NCI-H1436 (cell line): Measurements from ENCODE around the gene CHMP6.

ENCODE experiments used
- DNase-seq: peaks from one replicate; lab custom pipeline; 2025; lab: John Stamatoyannopoulos, UW

CHMP6 gene

DNA sequence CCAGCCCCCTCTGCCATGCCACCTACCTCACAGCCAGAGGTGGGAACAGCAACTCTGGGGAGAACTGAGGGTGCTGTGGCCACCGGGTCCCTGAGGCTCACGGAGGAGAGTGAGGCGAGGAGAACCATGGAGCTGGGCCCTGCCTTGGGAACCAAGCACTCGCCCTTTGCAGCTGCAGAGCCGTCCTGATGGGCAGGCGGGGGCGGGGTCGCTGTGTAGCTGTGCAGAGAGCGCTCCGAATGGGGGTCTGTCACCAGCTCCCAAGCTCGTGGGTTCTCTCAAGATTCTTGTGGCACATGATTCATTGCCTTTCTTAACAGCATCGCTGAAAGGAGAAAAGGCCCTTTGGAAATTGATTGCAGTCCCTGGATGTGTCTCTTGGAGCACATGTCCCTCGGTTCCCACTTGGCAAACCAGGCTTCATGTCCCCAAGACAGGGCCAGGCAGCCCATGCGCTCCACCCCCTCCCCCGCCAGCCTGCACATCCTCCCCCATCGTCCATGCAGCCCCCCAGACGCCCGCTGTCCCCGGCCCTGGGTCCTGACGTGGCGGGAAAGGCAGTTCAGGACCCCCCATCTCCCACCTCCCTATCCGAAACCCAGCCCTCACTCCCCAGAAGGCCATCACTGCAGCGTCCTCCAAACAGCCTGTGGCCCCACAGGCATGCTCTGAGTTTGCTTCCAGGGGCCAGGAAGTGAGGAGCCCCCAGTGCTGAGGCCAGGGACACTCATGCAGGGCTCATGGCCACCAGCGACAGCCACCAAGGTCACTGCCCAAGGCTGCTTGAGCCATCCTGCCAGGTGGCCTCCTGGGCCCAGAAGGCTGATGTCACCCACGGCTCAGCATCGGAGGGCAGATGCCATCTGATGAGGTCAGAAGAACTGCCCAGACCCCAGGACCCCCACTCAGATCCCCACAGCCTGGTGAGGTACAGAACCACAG is 20.6 kb upstream of the CHMP6 start:
- no peak for DNase-seq

DNA sequence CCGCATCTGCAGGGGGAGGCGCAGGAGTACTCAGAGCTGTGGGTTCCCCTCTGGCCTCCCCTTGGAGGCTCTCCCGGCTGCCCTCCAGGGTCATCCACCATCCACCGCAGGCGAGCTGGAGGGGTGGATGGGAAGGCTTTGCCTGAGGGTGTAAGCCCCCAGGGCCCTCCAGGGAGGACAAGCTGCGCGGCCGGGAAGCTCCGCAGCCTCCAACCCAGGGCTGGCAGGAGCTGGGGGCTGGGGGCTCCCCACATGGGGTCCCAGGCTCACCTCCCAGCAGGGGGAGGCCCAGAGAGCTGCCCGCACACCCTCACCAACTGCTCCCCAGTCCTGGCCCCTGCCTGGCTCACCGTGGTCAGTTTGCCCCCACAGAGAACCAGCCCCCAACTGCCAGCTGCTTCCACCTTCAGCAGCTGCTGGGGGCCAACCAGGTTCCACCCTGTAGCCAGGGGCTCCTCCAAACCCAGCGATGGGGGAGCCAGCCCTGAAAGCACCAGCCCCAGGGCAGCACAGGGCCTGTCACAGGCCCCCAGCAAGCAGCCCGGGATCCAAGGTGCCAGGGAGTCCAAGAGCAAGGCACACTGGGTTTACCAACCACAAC is 19.8 kb upstream of the CHMP6 start:
- DNase-seq: no peak

DNA sequence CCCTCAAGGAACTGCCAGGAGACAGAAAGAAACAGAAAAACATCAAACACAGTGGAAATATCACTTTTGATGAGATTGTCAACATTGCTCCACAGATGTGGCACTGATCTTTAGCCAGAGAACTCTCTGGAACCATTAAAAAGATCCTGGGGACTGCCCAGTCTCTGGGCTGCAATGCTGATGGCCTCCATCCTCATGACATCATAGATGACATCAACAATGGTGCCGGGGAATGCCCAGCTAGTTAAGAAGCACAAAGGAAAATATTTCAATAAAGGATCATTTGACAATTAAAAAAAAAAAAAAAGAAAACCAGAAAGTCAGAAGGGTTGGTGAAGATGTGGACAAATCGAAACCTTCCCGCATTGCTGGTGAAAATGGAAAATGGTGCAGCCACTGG is 14.9 kb upstream of the CHMP6 start:
- DNase-seq: no peak

DNA sequence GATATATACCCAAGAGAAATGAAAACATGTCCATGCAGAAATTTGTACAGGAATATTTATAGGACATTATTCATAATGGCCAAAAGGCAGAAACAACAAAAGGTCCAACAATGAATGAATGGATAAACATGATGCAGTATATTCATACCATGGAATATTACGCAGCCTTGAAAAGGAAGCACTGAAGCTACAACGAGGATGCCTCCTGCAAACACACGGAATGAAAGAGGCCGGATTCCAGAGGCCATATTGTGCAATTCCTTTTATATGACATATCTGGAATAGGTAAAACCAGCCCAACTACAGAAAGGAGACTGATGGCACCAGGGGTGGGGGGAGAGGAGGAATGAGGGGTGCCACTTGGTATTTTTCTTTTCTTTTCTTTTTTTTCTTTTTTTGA is 14.5 kb upstream of the CHMP6 start:
- DNase-seq: no peak

DNA sequence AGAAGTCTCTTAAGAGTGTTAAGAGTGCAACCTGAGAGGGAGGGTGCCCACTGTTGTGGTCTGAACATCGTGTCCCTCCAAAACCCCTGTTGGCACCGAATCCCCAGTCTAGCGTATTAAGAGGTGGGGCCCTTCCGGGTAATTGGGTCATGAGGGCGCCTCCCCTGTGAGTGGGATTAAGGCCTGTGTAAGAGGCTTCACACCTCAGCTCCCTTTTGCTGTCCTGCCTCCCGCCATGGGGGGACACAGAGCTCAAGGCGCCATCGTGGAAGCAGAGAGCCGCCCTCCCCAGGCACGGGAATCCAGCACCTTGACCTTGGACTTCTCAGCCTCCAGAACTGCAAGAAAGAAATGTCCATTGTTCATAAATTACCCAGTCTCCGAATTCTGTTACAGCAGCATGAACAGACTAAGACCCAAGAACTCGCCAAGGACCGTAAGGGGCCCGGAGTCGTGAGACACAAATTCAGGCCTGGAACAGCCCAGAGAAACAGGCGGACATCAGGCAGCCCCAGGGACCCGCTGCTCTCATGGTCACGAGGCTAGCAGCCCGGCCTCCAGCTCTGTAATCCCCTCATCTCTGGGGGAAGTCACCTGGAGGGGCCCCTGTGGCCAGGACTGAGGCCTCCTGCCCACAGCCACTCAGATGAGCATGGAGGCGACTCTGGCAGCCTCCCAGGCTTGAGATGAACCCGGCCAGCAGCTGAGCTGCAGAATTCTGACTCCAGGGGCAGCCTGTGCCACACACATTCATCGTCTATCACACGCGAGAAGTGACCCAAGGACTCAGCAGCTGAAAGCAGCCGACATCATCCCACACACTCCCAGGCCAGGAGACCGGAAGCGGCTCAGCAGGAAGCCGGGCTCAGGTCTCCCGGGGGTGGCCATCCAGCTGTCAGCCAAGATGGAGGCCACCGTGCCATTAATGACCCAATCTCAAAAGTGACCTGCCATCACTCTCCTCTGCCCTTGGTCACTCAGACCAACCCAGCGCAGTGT is 12.8 kb upstream of the CHMP6 start:
- DNase-seq: no peak

DNA sequence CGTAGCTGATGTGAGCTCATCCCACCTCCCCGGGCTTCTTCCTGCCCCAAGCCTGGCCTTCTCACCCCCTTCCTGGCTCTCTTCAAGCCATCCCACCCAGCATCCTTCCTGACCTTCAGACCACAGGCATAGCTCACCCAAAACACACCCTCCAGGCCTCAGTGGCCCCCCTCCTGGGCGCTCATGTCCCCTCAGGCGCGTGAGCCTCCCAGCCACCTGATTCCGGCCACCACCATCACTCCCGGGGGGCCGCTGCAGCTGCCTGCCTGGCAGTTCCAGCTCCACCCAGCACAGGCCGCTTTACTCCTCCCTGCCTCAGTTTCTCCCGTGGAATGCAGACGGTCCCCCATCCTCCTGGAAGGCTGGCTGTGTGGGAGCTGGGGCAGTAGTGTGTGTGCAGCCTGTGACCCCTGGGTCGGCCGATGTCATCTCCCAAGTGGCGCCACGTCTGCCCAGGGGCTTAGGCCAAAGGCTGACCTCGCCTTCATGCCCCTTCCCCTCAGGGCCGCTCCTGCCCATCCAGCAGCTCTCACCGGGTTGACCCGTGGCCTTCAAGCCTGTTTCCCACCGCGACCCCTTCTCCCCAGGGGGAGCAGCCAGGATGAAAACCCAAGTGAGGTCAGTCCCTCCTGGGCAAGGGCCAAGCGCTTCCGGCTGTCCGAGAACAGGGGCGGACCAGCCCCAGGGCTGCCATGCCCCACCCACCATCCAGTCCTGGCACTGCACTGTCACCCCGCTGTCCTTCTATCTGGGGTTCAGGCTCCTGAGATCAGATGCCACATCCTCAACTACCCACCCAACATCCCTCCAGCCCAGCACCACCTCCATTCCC is 11.9 kb upstream of the CHMP6 start:
- no peak for DNase-seq

DNA sequence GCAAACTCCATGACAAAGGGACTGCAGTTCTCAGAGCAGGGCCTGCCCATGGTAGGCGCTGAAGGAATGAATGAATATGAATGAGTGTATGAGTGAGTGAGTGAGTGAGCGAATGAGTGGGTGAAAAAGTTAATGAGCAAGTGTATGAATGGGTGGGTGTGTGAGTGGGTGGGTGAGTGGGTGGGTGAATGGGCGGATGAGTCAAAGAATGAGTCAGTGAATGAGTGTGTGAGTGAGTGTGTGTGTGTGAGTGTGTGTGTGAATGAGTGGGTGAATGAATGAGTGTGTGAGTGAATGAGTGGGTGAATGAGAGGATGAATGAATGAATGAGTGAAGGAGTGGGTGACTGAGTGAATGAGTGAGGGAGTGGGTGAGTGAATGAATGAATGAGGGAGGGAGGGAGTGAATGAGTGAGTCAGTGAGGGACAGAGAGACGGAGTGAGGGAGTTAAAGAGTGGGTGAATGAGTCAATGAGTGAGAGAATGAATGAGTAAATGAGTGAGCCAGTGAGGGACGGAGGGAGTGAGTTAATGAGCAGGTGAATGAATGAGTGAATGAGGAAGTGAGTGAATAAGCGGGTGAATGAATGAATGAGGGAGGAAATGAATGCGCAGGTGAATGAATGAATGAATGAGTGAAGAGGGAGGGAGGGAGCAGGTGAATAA is 11.1 kb upstream of the CHMP6 start:
- no peak for DNase-seq

DNA sequence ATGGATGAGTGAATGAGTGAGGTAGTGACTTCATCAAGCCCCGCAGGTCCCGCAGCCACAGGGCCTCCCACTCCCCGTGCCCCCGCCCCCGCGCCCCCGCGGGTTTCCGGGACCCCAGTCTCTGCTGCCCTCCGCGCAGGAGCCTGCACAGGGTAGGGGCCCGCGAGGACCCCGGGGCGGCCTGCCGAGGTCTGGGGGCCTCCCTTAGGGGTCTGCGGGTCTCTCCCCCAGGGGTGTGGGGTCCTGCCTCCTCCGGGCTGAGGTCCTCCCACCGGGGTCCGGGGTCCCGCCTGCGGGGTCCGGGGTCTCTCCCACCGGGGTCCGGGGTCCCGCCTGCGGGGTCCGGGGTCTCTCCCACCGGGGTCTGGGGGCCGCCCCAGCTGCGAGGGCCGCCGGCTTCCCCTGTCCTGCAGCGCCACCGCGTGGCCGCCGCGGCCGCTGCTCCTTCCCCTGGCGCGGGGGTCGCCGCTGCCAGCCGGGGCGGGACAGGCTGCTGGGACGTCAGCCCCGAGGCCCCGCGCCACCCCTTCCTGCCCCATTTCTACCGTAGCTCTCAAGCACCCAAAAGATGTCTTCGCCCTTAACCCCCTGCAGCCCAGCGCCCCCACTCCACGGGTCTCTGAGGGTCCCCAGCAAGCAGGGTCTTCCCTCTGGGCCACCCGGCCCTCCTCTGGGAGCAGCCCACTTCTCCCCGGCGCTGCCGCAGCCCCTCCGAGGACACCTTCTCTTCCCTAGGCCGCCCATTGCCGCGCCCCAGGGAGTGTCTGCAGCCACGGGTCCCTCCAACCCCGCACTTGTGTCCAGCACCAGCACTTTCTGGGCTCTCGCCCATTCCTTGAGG is 10.4 kb upstream of the CHMP6 start:
- DNase-seq: no peak

DNA sequence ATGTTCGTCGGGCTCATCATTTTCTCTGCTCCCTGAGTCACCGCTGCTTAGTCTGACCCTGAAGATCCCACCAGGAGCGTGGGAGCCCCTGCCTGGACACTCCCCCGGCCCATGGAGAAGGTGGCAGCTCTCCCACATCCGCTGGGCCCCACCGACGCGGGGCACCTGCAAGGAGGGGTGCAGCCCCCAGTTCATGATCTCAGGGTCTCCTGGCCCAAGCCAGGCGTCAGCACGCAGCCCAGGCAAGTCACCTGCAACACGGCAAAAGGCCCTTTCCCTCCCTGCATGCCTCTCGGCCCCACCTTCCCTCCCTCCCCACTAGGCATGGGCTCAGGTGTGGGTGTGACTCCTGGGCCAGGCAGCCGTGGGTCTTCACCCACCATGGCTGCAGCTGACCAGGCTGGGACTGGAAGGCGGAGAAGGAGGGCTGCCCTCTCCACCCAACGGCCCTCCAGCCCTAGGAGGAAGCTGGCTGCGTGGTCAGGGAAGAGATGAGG is 9.7 kb upstream of the CHMP6 start:
- DNase-seq: no peak

DNA sequence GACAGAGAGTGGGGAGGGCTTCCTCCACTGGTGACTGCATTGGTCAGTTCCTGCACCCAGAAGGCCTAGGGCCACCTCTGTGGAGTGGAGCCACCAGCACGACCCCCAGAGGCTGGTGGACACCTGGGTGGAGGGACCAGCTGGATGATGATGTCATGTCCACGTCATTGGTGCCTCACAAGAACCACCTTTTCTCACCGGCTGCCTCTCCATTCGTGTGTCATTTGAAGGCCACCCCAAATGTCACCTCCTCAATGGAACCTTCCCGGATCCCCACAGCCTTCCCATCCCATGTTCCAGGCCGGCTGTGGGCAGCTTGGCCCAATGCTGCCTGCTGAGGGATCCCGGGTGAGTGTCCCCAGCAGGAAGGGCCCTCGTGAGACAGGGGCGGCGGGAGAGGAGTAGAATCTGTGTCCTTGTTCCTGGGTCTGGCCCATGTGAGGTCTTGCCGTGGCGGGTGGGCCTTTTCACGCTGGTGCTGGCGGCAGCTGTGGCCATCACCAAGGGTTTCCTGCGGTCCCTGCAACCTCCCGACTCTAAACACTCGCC is 9.1 kb upstream of the CHMP6 start:
- no peak for DNase-seq

DNA sequence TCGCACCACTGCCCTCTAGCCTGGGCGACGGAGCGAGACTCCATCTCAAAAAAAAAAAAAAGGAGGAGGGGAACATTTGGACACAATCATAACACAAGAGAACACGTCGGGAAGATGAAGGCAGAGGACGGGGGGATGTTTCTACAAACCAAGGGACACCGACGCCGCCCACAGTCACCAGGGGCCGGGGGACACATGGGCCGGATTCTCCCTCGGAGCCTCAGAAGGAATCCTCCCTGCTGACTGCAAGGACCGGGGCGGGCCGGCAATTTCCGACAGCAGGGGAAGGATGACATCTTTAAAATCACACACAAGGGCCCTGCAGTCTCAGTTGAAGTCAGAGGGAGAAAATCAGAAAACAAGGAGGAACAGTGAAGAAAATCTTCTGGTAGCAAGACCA is 8.1 kb upstream of the CHMP6 start:
- no peak for DNase-seq

DNA sequence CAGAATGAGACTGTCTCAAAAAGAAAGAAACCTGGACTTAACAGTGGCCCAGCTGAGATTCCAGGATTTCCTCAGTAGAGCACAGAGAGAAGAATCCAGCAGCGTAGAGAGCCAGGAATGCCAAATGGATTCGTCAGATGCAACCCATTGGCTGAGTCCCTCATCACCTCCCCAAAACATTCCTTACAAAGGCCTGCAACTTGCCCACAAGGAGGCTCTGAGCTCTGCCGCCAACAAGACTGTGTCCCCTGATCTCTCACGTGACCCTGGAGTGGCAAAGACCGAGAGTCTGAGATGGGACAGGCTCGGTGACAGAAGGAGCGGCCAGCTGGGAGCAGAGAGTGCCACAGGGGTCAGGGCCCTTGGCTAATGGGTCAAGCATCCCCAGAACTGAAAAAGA is 6.9 kb upstream of the CHMP6 start:
- DNase-seq: no peak

DNA sequence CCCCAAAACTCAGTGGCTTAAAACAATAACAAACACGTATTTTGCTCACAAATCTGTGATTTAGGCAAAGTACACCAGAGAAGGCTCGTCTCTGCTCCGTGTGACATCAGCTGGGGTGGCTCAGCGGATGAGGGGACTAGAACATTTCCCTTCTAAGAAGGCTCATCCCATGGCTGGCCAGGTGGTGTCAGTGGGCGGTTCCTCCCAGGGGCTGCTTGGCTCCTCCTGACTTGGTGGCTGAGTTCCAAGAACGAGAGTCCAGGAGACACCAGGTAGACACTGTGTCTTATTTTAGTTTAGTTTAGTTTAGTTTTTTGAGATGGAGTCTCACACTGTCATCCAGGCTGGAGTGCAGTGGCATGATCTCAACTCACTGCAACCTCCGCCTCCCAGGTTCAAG is 5.6 kb upstream of the CHMP6 start:
- no peak for DNase-seq

DNA sequence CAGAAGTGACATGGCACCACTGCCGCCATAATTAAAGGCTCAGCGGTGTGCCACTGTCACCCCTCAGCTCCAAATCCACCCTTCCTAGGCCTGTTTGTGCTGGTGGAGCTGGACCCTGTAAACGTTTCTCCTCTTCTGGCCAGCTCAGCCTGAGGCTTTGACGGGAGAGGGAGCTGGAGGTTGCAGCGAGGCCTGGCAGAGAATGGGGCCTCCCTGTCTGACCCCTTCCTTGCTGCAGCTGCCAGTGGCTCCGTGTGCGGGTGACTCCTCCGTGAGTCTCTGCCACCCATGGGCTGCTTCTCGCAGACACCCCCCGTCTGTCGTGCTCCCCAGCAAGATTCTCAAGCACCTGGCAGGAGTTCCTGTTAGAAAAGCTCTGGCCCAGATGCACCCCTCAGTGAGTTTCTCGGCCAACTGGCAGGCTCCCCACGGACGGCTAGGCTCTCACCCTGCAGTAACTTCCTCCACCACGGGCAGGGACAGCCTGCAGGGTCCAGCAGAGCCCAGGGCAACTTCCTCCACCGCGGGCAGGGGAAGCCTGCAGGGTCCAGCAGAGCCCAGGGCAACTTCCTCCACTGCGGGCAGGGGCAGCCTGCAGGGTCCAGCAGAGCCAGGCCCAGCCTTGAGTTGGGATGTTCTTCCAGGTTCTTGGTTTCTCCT is 4.7 kb upstream of the CHMP6 start:
- DNase-seq: no peak

DNA sequence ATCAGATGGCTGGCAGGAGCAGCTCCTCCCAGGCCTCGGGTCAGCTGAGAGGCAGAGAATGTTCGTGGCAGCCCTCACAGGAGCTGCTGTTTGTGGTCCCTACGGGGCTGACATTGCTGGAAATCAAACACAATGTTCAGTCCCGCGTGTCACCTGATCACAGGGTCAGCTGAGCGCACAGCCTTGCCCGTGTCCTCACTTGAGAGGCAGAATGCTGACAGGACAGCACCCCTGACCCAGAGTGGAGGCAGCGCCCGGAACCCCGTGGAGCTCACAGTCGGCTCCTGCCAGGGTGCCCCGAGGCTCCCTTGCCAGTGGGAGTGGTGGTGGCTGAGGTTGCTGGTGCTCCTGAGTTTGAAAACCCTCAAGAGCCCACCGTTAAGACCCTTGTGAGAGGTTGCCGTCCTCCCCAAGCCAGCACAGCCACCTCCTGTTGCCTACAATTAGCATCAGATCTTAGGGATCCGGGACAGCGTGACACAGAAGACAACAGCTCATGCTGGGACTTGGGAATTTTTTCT is 3.6 kb upstream of the CHMP6 start:
- DNase-seq: no peak

DNA sequence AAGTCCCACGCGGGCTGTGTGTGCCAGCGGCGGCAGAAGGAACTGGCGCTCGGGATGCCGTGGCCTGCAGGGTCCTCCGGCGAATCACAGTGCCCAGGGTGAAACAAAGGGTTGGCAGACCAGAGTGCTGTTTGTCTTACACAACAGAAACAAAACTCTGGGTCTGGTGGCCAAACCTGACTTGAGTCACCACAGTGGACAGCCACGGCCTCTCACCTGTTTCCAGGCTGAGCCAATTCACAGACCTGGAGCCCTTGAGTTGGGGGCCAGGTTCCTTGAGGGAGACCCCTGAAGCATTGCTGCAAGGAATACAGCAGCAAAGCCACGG is 2.1 kb upstream of the CHMP6 start:
- no peak for DNase-seq

DNA sequence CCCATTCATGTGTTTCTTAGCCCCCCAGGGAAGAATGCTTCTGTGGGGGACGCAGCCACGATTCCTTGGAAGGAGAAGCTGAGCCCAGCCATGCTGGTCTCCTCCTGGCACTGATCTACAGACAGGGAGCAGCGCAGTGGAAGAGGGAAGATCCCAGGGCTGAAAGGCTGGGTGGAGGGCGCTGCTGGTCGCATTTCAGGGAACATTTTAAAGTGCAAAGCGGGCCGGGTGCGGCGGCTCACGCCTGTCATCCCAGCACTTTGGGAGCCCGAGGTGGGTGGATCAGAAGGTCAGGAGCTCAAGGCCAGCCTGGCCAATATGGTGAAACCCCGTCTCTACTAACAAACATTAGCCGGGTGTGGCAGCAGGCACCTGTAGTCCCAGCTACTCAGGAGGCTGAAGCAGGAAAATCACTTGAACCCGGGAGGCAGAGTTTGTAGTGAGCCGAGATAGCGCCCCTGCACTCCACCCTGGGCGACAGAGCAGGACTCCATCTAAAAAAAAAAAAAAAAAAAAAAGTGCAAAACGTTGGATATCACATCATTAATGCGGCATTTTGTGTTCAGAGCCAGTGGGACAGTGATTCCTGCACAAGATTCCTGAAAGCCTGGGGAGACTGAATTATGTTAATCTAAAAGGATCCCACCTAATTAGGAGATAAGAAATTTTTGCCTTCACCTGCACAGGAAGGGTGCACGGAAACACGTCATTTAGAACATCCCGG is 558 bp upstream of the CHMP6 start:
- DNase-seq: no peak
